SK-N-DZ (cell line): ENCODE results near the gene PCDHGA10.
"Not testable (repeated sequence)": the region's sequence is repeated elsewhere in the genome, so short reads cannot be mapped to it uniquely, and the experiment has no call there.

Experiments
- DNase-seq: peaks from one replicate; pipeline ENCODE4 v3.0.0-alpha.2; 2015; ENCODE audit warnings: low spot score

PCDHGA10 gene

GRCh38 chr5:141420855-141421488, 8.2 kb downstream of the PCDHGA10 start, which contains the start of gene PCDHGA11:
Gene PCDHGA11, plus strand, starts transcription at chr5:141421051. Its CDS starts 177 bp downstream, at chr5:141421228.
- DNase-seq: no peak

- DNase-seq: no peak
These were observed 8.7 kb downstream of the PCDHGA10 start for GRCh38 chr5:141421489-141421855.

- no peak for DNase-seq
These were observed 10.0 kb downstream of the PCDHGA10 start for GRCh38 chr5:141422742-141423291.

GRCh38 chr5:141427783-141428426, 15.1 kb downstream of the PCDHGA10 start:
- DNase-seq: no peak

- DNase-seq: no peak
These were observed 17.7 kb downstream of the PCDHGA10 start, which contains the start of gene PCDHGA12 for GRCh38 chr5:141430332-141431113. Gene PCDHGA12, plus strand, starts transcription at chr5:141430507. Its CDS starts 253 bp downstream, at chr5:141430760.

- DNase-seq: no peak
These were observed 18.5 kb downstream of the PCDHGA10 start for GRCh38 chr5:141431286-141431685.

- not testable (repeated sequence) for DNase-seq
These were observed 19.5 kb downstream of the PCDHGA10 start for GRCh38 chr5:141432308-141432707.

- DNase-seq: not testable (repeated sequence)
These were observed 19.9 kb downstream of the PCDHGA10 start for GRCh38 chr5:141432726-141433125.

GRCh38 chr5:141434006-141434405, 21.2 kb downstream of the PCDHGA10 start:
- no peak for DNase-seq

GRCh38 chr5:141437221-141437620, 24.4 kb downstream of the PCDHGA10 start:
- no peak for DNase-seq

- DNase-seq: no peak
These were observed 26.8 kb downstream of the PCDHGA10 start for GRCh38 chr5:141439411-141440141.

- no peak for DNase-seq
These were observed 27.6 kb downstream of the PCDHGA10 start for GRCh38 chr5:141440341-141440740.

GRCh38 chr5:141441571-141442170, 28.9 kb downstream of the PCDHGA10 start:
- no peak for DNase-seq

GRCh38 chr5:141465351-141465750, 52.6 kb downstream of the PCDHGA10 start:
- DNase-seq: no peak
